HepG2 (cell line): ENCODE measurements around the gene PBX4.

Experiments used
- ARNT ChIP-seq: fragments of 450-650 bp; IDR thresholded peaks from 2 replicates; pipeline ENCODE4 v1.6.1; 2017
- FOXK1 ChIP-seq: sonication (generic); formaldehyde crosslinking; IDR thresholded peaks from 2 replicates; pipeline ENCODE4 v1.4.0; 2020; ENCODE audit warnings: low read depth, missing genetic modification reagents, borderline replicate concordance
- HOXA7 ChIP-seq: sonication (generic); formaldehyde crosslinking; IDR thresholded peaks from 2 replicates; pipeline ENCODE4 v1.8.1; 2022; ENCODE audit warnings: mild to moderate bottlenecking, missing genetic modification reagents, moderate library complexity
- JUN ChIP-seq: sonication (generic); formaldehyde crosslinking; IDR thresholded peaks from 2 replicates; pipeline ENCODE4 v1.4.0; 2020; ENCODE audit warnings: mild to moderate bottlenecking, missing genetic modification reagents
- KAT7 ChIP-seq: IDR thresholded peaks from 2 replicates; pipeline ENCODE4 v1.6.1; 2018; ENCODE audit warnings: borderline replicate concordance, missing compliant biosample characterization
- MLLT10 ChIP-seq: sonication (generic); formaldehyde crosslinking; IDR thresholded peaks from 2 replicates; pipeline ENCODE4 v1.4.0; 2020; ENCODE audit warnings: missing genetic modification reagents
- POLR2A ChIP-seq, 2 experiments: IDR thresholded peaks; 2 replicates each; pipeline ENCODE4 v1.6.1; 2011; ENCODE audit warnings: low read depth in 2 of 2, low read length in 2 of 2, mild to moderate bottlenecking in 1 of 2, moderate library complexity in 1 of 2; ENCODE audit not compliant: insufficient read depth in 1 of 2
- SP140L ChIP-seq: sonication (generic); formaldehyde crosslinking; IDR thresholded peaks from 2 replicates; pipeline ENCODE4 v1.4.0; 2020; ENCODE audit warnings: missing genetic modification reagents, borderline replicate concordance
- TF ChIP-seq, protein P1 (sequence below): sonication (generic); formaldehyde crosslinking; IDR thresholded peaks from 2 replicates; pipeline ENCODE4 v1.5.0; 2020; ENCODE audit warnings: mild to moderate bottlenecking, missing genetic modification reagents, moderate library complexity
- TF ChIP-seq, protein P2 (sequence below): sonication (generic); formaldehyde crosslinking; IDR thresholded peaks from 2 replicates; pipeline ENCODE4 v1.4.0; 2020; ENCODE audit warnings: missing genetic modification reagents
- TF ChIP-seq, protein P3 (sequence below): sonication (generic); formaldehyde crosslinking; IDR thresholded peaks from 2 replicates; pipeline ENCODE4 v1.4.0; 2020; ENCODE audit warnings: missing genetic modification reagents
- TF ChIP-seq, protein P4 (sequence below): sonication (generic); formaldehyde crosslinking; IDR thresholded peaks from 2 replicates; pipeline ENCODE4 v1.8.1; 2023; ENCODE audit warnings: mild to moderate bottlenecking, missing genetic modification reagents

DNA sequence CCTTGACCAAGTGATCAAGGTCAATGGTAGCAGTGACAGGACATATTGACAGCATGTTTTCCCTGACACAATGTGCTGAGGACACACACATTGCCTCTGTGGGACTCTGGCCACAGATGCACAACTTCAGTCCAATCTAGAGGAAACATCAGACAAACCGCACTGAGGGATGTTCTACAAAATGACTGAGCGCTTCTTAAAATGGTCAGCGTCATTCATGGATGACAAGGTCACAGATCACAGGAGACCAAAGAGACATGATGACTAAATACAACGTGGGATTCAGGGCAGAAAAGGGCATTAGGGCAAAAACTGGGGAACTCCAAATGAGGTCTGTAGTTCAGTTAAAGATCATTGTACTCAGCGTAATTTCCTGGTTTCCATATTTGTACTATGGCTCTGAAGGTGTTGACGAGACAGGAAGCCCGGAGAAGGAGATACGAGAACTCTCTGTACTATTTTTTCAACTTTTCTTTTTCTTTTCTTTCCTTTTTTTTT lies 20.6 kb downstream of the PBX4 start:
- TF ChIP-seq POLR2A (IDR thresholded peaks at IDR 0.05; ENCODE audit: insufficient read depth in 1 of 2, low read depth in 2 of 2, low read length in 2 of 2) (no peak), JUN (CRISPR knock-in tag) (no peak), ARNT (no peak), KAT7 (CRISPR knock-in tag) (no peak), MLLT10 (CRISPR knock-in tag) (no peak), HOXA7 (CRISPR knock-in tag) (no peak), FOXK1 (CRISPR knock-in tag) (no peak), SP140L (CRISPR knock-in tag) (no peak)
- TF ChIP-seq, protein P1, sequence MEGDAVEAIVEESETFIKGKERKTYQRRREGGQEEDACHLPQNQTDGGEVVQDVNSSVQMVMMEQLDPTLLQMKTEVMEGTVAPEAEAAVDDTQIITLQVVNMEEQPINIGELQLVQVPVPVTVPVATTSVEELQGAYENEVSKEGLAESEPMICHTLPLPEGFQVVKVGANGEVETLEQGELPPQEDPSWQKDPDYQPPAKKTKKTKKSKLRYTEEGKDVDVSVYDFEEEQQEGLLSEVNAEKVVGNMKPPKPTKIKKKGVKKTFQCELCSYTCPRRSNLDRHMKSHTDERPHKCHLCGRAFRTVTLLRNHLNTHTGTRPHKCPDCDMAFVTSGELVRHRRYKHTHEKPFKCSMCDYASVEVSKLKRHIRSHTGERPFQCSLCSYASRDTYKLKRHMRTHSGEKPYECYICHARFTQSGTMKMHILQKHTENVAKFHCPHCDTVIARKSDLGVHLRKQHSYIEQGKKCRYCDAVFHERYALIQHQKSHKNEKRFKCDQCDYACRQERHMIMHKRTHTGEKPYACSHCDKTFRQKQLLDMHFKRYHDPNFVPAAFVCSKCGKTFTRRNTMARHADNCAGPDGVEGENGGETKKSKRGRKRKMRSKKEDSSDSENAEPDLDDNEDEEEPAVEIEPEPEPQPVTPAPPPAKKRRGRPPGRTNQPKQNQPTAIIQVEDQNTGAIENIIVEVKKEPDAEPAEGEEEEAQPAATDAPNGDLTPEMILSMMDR (CRISPR knock-in tag) = no peak
- TF ChIP-seq, protein P2, sequence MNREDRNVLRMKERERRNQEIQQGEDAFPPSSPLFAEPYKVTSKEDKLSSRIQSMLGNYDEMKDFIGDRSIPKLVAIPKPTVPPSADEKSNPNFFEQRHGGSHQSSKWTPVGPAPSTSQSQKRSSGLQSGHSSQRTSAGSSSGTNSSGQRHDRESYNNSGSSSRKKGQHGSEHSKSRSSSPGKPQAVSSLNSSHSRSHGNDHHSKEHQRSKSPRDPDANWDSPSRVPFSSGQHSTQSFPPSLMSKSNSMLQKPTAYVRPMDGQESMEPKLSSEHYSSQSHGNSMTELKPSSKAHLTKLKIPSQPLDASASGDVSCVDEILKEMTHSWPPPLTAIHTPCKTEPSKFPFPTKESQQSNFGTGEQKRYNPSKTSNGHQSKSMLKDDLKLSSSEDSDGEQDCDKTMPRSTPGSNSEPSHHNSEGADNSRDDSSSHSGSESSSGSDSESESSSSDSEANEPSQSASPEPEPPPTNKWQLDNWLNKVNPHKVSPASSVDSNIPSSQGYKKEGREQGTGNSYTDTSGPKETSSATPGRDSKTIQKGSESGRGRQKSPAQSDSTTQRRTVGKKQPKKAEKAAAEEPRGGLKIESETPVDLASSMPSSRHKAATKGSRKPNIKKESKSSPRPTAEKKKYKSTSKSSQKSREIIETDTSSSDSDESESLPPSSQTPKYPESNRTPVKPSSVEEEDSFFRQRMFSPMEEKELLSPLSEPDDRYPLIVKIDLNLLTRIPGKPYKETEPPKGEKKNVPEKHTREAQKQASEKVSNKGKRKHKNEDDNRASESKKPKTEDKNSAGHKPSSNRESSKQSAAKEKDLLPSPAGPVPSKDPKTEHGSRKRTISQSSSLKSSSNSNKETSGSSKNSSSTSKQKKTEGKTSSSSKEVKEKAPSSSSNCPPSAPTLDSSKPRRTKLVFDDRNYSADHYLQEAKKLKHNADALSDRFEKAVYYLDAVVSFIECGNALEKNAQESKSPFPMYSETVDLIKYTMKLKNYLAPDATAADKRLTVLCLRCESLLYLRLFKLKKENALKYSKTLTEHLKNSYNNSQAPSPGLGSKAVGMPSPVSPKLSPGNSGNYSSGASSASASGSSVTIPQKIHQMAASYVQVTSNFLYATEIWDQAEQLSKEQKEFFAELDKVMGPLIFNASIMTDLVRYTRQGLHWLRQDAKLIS = no peak
- TF ChIP-seq, protein P3, sequence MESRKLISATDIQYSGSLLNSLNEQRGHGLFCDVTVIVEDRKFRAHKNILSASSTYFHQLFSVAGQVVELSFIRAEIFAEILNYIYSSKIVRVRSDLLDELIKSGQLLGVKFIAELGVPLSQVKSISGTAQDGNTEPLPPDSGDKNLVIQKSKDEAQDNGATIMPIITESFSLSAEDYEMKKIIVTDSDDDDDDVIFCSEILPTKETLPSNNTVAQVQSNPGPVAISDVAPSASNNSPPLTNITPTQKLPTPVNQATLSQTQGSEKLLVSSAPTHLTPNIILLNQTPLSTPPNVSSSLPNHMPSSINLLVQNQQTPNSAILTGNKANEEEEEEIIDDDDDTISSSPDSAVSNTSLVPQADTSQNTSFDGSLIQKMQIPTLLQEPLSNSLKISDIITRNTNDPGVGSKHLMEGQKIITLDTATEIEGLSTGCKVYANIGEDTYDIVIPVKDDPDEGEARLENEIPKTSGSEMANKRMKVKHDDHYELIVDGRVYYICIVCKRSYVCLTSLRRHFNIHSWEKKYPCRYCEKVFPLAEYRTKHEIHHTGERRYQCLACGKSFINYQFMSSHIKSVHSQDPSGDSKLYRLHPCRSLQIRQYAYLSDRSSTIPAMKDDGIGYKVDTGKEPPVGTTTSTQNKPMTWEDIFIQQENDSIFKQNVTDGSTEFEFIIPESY (CRISPR knock-in tag) = no peak
- TF ChIP-seq, protein P4, sequence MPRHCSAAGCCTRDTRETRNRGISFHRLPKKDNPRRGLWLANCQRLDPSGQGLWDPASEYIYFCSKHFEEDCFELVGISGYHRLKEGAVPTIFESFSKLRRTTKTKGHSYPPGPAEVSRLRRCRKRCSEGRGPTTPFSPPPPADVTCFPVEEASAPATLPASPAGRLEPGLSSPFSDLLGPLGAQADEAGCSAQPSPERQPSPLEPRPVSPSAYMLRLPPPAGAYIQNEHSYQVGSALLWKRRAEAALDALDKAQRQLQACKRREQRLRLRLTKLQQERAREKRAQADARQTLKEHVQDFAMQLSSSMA = no peak
